Measurements from ENCODE around the gene MTFR2. TPM values are rescaled to one million over a fixed set of nuclear protein-coding genes. Genes with fewer than 3 reads are reported as not detected.

MTFR2 gene
- total RNA-seq, 1 donor from 2014 or later: 0.52 TPM

DNA sequence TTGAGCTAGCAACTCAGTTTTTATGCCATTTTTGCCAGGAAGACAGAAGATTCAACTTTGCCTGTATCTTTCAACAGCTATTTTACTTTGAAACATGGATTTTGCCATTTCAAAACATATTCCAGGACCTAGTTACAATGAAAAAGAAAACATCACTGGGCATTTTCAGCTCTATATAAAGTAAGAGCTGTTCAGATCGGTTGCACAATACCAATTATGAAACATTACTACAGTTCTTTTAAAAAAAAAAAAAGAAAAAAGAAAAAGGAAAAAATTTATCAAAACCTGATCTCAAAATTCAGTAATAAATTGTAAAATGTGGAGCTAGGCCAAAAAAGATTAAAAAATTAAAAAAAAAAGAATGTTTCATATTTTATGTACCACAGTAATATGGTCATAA is 24.0 kb upstream of the MTFR2 start:
- H3K9ac ChIP-seq (ENCODE audit: low read depth in 1 of 3, low read length in 3 of 3): no peak overlapping the region
- H3K27ac ChIP-seq (ENCODE audit: low read depth, low read length): no peak overlapping the region
- no peaks in the 10 kb centered on the region for H3K9me3 ChIP-seq (ENCODE audit: control insufficient read depth in 3 of 3, low read length in 3 of 3)
- no peaks in the 10 kb centered on the region for H3K4me1 ChIP-seq (ENCODE audit: control insufficient read depth in 3 of 3, insufficient read depth in 3 of 3, low read length in 3 of 3)
- peaks cover 24 to 56% (median 43%) of the 10 kb centered on the region in 3 donors for H3K36me3 ChIP-seq (ENCODE audit: control insufficient read depth in 3 of 3, insufficient read depth in 3 of 3, low read length in 3 of 3)
- H3K27me3 ChIP-seq (ENCODE audit: control insufficient read depth in 3 of 3, insufficient read depth in 3 of 3, low read length in 3 of 3): no peaks in the 10 kb centered on the region
- H3K4me3 ChIP-seq (ENCODE audit: low read length in 3 of 3): no peak overlapping the region

DNA sequence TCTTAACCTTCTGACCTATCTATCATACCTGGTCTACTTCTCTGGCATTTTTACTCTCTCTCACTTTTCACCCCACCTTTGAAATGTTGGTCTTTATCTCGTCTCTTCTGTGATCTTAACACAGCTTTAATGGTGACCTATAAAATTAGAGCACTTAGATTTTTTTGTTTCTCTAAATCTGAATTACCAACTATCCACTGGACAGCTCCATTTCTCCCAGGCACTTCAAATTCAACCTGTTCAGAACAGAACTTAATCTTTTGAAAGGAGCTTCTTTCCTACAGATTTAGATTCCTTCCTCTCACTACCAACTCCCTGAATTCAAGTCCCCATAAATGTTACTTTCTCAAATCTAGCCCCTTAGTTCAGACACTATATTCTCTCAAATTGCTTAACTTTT is 15.0 kb upstream of the MTFR2 start:
- no peaks in the 10 kb centered on the region for H3K27me3 ChIP-seq (ENCODE audit: control insufficient read depth in 3 of 3, insufficient read depth in 3 of 3, low read length in 3 of 3)
- H3K36me3 ChIP-seq (ENCODE audit: control insufficient read depth in 3 of 3, insufficient read depth in 3 of 3, low read length in 3 of 3): peaks cover 23 to 70% (median 69%) of the 10 kb centered on the region in 3 donors
- H3K27ac ChIP-seq (ENCODE audit: low read depth, low read length): no peak overlapping the region
- H3K4me3 ChIP-seq (ENCODE audit: low read length in 3 of 3): no peak overlapping the region
- no peaks in the 10 kb centered on the region for H3K4me1 ChIP-seq (ENCODE audit: control insufficient read depth in 3 of 3, insufficient read depth in 3 of 3, low read length in 3 of 3)
- no peak overlapping the region for H3K9ac ChIP-seq (ENCODE audit: low read depth in 1 of 3, low read length in 3 of 3)
- H3K9me3 ChIP-seq (ENCODE audit: control insufficient read depth in 3 of 3, low read length in 3 of 3): no peaks in the 10 kb centered on the region

DNA sequence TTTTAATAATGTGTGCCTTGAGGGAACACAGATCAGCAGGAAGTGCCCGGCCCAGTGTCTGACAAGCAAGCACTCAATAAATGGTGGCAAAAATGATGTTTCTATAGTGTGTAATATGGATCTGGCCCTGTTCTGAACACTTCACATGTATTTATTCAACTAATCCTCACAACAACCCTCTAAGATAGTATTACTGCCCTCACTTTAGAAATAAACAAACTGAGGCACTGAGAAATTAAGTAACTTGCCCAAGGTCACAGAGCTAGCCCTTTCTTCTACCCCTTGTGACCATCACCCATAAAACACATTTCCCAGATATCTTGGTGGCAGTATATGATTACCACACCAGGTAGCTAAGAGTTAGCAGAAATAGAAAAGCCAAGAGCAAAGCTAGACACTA is 12.8 kb upstream of the MTFR2 start:
- Histone ChIP-seq H3K36me3 (ENCODE audit: control insufficient read depth in 3 of 3, insufficient read depth in 3 of 3, low read length in 3 of 3) (peaks cover 12 to 68% (median 67%) of the 10 kb centered on the region in 3 donors), H3K27ac (ENCODE audit: low read depth, low read length) (no peak overlapping the region), H3K9me3 (ENCODE audit: control insufficient read depth in 3 of 3, low read length in 3 of 3) (no peaks in the 10 kb centered on the region), H3K4me1 (ENCODE audit: control insufficient read depth in 3 of 3, insufficient read depth in 3 of 3, low read length in 3 of 3) (no peaks in the 10 kb centered on the region), H3K27me3 (ENCODE audit: control insufficient read depth in 3 of 3, insufficient read depth in 3 of 3, low read length in 3 of 3) (no peaks in the 10 kb centered on the region), H3K9ac (ENCODE audit: low read depth in 1 of 3, low read length in 3 of 3) (no peak overlapping the region), H3K4me3 (ENCODE audit: low read length in 3 of 3) (no peak overlapping the region)

DNA sequence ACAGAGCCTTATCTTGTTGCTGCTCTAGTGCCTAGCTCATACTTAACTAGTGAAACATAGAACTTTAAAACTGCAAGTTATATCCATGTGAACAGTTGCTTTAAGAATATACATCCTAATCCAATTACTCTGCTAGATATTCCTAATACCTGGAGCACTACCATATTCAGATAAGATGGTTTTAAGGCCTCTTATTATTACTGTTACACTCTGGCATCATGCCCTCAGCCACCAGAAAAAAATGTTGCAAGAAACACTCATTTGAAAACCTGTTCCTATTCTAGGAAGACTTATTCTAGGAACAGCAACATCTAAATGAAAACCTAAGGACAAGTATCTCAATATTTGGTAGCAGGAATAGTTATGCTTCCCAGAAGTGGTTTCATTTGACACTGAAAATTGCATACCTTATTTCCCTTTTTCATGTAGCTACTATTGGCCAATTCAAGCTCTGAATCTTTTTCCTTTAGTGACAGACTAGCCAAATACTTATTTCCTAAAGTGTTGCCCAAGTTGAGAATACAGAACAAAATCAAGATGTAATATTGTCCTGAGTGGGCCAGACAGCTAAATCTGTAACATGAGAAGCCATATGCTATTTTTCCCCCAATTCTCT is 4.8 kb upstream of the MTFR2 start:
- no peaks in the 10 kb centered on the region for H3K27me3 ChIP-seq (ENCODE audit: control insufficient read depth in 3 of 3, insufficient read depth in 3 of 3, low read length in 3 of 3)
- H3K4me3 ChIP-seq (ENCODE audit: low read length in 3 of 3): no peak overlapping the region
- H3K4me1 ChIP-seq (ENCODE audit: control insufficient read depth in 3 of 3, insufficient read depth in 3 of 3, low read length in 3 of 3): peaks cover 8 to 14% (median 9%) of the 10 kb centered on the region in 3 donors
- H3K9me3 ChIP-seq (ENCODE audit: control insufficient read depth in 3 of 3, low read length in 3 of 3): no peaks in the 10 kb centered on the region
- H3K9ac ChIP-seq (ENCODE audit: low read depth in 1 of 3, low read length in 3 of 3): no peak overlapping the region
- no peak overlapping the region for H3K27ac ChIP-seq (ENCODE audit: low read depth, low read length)
- peaks cover 0 to 19% (median 14%) of the 10 kb centered on the region in 3 donors for H3K36me3 ChIP-seq (ENCODE audit: control insufficient read depth in 3 of 3, insufficient read depth in 3 of 3, low read length in 3 of 3)

DNA sequence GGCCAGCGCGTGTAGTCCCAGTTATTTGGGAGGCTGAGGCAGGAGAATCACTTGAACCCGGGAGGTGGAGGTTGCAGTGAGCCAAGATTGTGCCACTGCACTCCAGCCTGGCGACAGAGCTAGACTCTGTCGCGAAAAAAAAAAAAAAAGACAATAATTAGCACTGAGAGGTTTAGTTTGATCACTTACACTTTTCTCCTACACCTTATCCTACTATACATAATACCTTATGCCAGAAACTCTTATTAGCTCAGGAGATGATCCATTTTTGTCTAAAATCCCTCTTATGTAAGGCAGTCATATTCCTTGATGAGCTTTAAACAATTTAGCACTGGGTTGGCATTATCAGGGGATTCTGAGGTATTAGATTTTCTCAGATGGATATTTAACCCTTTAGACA is 3.6 kb upstream of the MTFR2 start:
- Histone ChIP-seq H3K4me1 (ENCODE audit: control insufficient read depth in 3 of 3, insufficient read depth in 3 of 3, low read length in 3 of 3) (peaks cover 14 to 20% (median 15%) of the 10 kb centered on the region in 3 donors), H3K27me3 (ENCODE audit: control insufficient read depth in 3 of 3, insufficient read depth in 3 of 3, low read length in 3 of 3) (no peaks in the 10 kb centered on the region), H3K4me3 (ENCODE audit: low read length in 3 of 3) (no peak overlapping the region), H3K27ac (ENCODE audit: low read depth, low read length) (no peak overlapping the region), H3K9me3 (ENCODE audit: control insufficient read depth in 3 of 3, low read length in 3 of 3) (no peaks in the 10 kb centered on the region), H3K36me3 (ENCODE audit: control insufficient read depth in 3 of 3, insufficient read depth in 3 of 3, low read length in 3 of 3) (peaks cover 0 to 11% (median 4%) of the 10 kb centered on the region in 3 donors), H3K9ac (ENCODE audit: low read depth in 1 of 3, low read length in 3 of 3) (no peak overlapping the region)

DNA sequence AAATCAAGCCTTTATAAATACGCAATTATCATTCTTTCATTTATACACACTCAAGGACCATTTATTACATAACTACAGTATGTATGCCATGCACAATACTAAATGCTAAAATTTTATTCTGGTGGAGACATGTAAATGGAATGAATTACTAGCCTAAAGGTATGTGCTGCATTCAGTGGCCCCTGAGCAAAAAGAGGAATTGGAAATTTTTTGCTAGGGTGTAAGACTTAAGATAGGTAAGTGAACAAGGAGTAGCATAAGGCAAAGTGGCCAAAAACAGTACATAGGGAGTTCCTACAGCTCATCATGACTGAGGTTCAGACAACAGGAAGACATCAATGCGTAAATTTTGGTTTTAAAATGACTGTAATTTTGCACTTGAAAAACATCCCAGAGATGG is 2.3 kb upstream of the MTFR2 start:
- Histone ChIP-seq H3K9ac (ENCODE audit: low read depth in 1 of 3, low read length in 3 of 3) (no peak overlapping the region), H3K9me3 (ENCODE audit: control insufficient read depth in 3 of 3, low read length in 3 of 3) (no peaks in the 10 kb centered on the region), H3K4me1 (ENCODE audit: control insufficient read depth in 3 of 3, insufficient read depth in 3 of 3, low read length in 3 of 3) (peaks cover 14 to 20% (median 15%) of the 10 kb centered on the region in 3 donors), H3K27ac (ENCODE audit: low read depth, low read length) (no peak overlapping the region), H3K4me3 (ENCODE audit: low read length in 3 of 3) (no peak overlapping the region), H3K27me3 (ENCODE audit: control insufficient read depth in 3 of 3, insufficient read depth in 3 of 3, low read length in 3 of 3) (no peaks in the 10 kb centered on the region), H3K36me3 (ENCODE audit: control insufficient read depth in 3 of 3, insufficient read depth in 3 of 3, low read length in 3 of 3) (peaks cover 0 to 1% (median 0%) of the 10 kb centered on the region in 3 donors)

DNA sequence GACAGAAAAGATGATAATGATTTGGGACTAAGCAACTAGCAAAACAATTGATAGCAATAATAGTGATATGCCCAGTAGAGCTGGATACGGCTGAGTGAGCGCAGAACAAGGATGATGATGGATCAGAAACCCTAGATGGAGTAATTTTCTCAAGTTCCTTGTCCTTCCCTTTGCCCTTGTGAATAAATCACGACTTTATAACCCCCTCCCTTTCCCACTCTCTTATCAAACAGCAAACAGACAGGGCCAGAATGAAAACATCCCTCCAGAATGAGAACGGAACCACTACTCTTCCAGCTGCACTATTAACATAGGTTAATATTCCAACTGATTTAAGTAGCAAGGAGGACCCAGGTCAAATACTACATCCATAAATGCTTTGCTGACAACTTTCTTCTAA is 1.3 kb upstream of the MTFR2 start:
- no peak overlapping the region for H3K27ac ChIP-seq (ENCODE audit: low read depth, low read length)
- no peaks in the 10 kb centered on the region for H3K9me3 ChIP-seq (ENCODE audit: control insufficient read depth in 3 of 3, low read length in 3 of 3)
- H3K27me3 ChIP-seq (ENCODE audit: control insufficient read depth in 3 of 3, insufficient read depth in 3 of 3, low read length in 3 of 3): no peaks in the 10 kb centered on the region
- no peaks in the 10 kb centered on the region for H3K36me3 ChIP-seq (ENCODE audit: control insufficient read depth in 3 of 3, insufficient read depth in 3 of 3, low read length in 3 of 3)
- peaks cover 14 to 20% (median 15%) of the 10 kb centered on the region in 3 donors for H3K4me1 ChIP-seq (ENCODE audit: control insufficient read depth in 3 of 3, insufficient read depth in 3 of 3, low read length in 3 of 3)
- no peak overlapping the region for H3K9ac ChIP-seq (ENCODE audit: low read depth in 1 of 3, low read length in 3 of 3)
- H3K4me3 ChIP-seq (ENCODE audit: low read length in 3 of 3): peak overlapping the region in 2 of 3 donors; percentile 91 to 92

DNA sequence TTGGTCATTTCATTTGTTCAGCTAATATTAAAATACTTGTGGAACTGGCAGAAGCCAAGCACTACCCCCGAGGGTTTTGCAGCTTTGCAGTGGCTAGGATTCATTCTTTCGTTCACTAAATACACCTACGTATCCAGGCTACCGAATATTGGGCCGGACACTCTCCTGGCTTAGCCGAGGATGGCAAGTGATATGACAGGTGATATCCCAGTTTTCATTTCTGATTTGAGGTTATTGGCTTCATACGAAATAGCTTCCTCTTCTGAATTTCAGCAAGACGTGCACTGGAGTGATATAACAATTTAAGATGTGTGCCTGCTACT is 536 bp upstream of the MTFR2 start:
- peak overlapping the region; percentile 64 to 83 (median 73) for H3K9ac ChIP-seq (ENCODE audit: low read depth in 1 of 3, low read length in 3 of 3)
- H3K27ac ChIP-seq (ENCODE audit: low read depth, low read length): peak overlapping the region; percentile 61
- H3K4me1 ChIP-seq (ENCODE audit: control insufficient read depth in 3 of 3, insufficient read depth in 3 of 3, low read length in 3 of 3): peaks cover 14 to 20% (median 15%) of the 10 kb centered on the region in 3 donors
- no peaks in the 10 kb centered on the region for H3K36me3 ChIP-seq (ENCODE audit: control insufficient read depth in 3 of 3, insufficient read depth in 3 of 3, low read length in 3 of 3)
- no peaks in the 10 kb centered on the region for H3K9me3 ChIP-seq (ENCODE audit: control insufficient read depth in 3 of 3, low read length in 3 of 3)
- no peaks in the 10 kb centered on the region for H3K27me3 ChIP-seq (ENCODE audit: control insufficient read depth in 3 of 3, insufficient read depth in 3 of 3, low read length in 3 of 3)
- peak overlapping the region; percentile 91 to 94 (median 92) for H3K4me3 ChIP-seq (ENCODE audit: low read length in 3 of 3)

DNA sequence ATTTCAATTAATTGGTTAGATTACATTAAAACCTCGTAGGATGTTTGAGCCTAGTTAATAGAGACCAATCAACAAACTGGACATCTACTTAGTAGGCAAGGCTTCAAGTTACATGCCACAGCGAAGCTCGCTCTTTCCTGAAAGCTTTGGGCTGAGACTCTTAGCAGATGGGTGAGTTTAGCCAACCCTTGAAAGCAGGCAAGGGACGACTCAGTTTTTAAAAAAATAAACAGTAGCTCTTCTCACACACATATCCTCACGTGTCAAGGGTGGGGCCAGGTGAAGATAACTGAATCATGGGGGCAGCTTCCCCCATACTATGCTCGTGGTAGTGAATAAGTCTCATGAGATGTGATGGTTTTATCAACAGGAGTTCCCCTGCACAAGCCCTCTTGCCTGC is 775 bp downstream of the MTFR2 start:
- no peaks in the 10 kb centered on the region for H3K9me3 ChIP-seq (ENCODE audit: control insufficient read depth in 3 of 3, low read length in 3 of 3)
- H3K36me3 ChIP-seq (ENCODE audit: control insufficient read depth in 3 of 3, insufficient read depth in 3 of 3, low read length in 3 of 3): no peaks in the 10 kb centered on the region
- peaks cover 14 to 20% (median 15%) of the 10 kb centered on the region in 3 donors for H3K4me1 ChIP-seq (ENCODE audit: control insufficient read depth in 3 of 3, insufficient read depth in 3 of 3, low read length in 3 of 3)
- no peak overlapping the region for H3K9ac ChIP-seq (ENCODE audit: low read depth in 1 of 3, low read length in 3 of 3)
- peak overlapping the region in 1 of 3 donors; percentile 94 for H3K4me3 ChIP-seq (ENCODE audit: low read length in 3 of 3)
- no peaks in the 10 kb centered on the region for H3K27me3 ChIP-seq (ENCODE audit: control insufficient read depth in 3 of 3, insufficient read depth in 3 of 3, low read length in 3 of 3)
- H3K27ac ChIP-seq (ENCODE audit: low read depth, low read length): no peak overlapping the region

DNA sequence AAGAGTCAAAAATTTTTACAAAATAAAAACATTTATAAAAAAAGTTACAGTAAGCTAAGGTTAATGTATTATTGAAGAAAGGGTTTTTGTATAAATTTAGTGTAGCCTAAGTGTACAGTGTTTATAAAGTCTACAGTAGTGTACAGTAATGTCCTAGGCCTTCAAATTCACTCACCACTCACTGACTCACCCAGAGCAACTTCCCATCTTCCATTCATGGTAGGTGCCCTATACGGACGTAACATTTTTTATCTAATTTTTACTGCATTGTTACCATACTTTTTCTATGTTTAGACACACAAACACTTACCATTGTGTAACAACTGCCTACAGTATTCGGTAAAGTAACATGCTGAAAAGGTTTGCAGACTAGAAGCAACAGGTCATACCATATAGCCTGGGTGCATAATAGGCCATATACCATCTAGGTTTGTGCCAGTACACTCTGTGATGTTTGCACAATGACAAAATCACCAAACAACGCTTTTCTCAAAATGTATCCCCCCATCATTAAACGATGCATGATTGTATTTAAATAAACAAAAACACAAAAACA is 6.0 kb downstream of the MTFR2 start:
- no peak overlapping the region for H3K4me3 ChIP-seq (ENCODE audit: low read length in 3 of 3)
- H3K9me3 ChIP-seq (ENCODE audit: control insufficient read depth in 3 of 3, low read length in 3 of 3): no peaks in the 10 kb centered on the region
- H3K27me3 ChIP-seq (ENCODE audit: control insufficient read depth in 3 of 3, insufficient read depth in 3 of 3, low read length in 3 of 3): no peaks in the 10 kb centered on the region
- no peaks in the 10 kb centered on the region for H3K36me3 ChIP-seq (ENCODE audit: control insufficient read depth in 3 of 3, insufficient read depth in 3 of 3, low read length in 3 of 3)
- H3K27ac ChIP-seq (ENCODE audit: low read depth, low read length): no peak overlapping the region
- no peaks in the 10 kb centered on the region for H3K4me1 ChIP-seq (ENCODE audit: control insufficient read depth in 3 of 3, insufficient read depth in 3 of 3, low read length in 3 of 3)
- H3K9ac ChIP-seq (ENCODE audit: low read depth in 1 of 3, low read length in 3 of 3): no peak overlapping the region

Data from skeletal muscle tissue (tissue), 4 donors.